ENCODE results near the gene TRERF1. TPM values are rescaled to one million over a fixed set of nuclear protein-coding genes. Genes with fewer than 3 reads are reported as not detected.
"Not testable (repeated sequence)": the region's sequence is repeated elsewhere in the genome, so short reads cannot be mapped to it uniquely, and the experiment has no call there.

The TRERF1 gene
- total RNA-seq, 8 experiments from 2014 or later, result 3.5 to 21.2 (median 5.2) TPM

DNA sequence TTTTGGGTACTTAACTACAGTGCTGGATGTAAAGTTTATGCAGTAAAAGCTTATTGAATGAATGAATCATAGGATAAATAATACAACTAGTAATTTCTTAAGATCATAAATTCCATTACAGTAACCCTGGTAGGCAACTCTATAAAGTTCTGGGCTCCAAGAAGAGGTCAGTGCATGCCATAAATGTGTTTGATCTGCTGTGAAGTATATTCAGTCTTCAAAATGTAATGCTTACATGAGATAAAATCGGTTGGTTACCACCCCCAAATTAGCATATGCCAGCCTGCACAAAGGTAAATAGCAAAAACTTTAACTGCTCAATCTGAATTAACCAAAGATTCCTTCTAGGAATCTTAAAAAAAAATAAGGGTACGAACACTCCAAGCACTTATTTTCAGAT is 244.2 kb downstream of the TRERF1 start:
- H3K4me1 ChIP-seq (replicated peaks in 1 of 2); in situ Hi-C loops (cut with MboI; ENCODE audit: low pct_unique_long_range_greater_than_20kb in 2 of 9, low sequenced_read_pairs in 9 of 9, unreplicated experiment in 9 of 9); H3K4me3 ChIP-seq; H3K27ac ChIP-seq: not testable (repeated sequence)
- 32 to 100% (median 85%) methylated on average over 1 to 2 of the region's 2 CpGs for WGBS, 10 experiments
- ATAC-seq (replicated peaks in 6 of 8), result peak in 1 of 8 experiments; percentile 36

DNA sequence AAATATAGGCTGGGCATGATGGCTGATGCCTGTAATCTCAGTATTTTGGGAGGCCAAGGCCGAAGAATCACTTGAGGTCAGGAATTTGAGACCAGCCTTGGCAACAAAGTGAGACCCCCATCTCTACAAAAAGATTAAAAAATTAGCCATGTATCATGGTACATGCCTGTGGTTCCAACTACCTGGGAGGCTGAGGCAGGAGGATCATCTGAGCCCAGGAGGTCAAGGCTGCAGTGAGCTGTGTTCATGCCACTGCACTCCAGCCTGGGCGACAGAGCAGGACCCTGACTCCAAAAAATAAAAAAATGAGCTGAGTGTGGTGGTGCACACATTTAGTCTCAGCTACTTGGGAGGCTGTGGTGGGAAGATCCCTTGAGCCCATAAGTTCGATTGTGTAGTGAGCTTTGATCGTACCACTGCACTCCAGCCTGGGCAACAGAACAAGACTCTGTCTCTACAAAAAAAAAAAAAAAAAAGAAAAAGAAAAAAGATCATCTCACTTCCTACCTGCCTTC is 246.9 kb downstream of the TRERF1 start:
- H3K4me3 ChIP-seq, result no peak overlapping the region
- H3K27ac ChIP-seq, result no peak overlapping the region
- in situ Hi-C loops (cut with MboI; ENCODE audit: low pct_unique_long_range_greater_than_20kb in 2 of 9, low sequenced_read_pairs in 9 of 9, unreplicated experiment in 9 of 9), result no loop called here
- 100% methylated on average over 1 to 3 of the region's 4 CpGs; no CpG with 5 or more reads in 4 of the 10 experiments for WGBS, 10 experiments
- no peaks in the 10 kb centered on the region for H3K4me1 ChIP-seq (replicated peaks in 1 of 2)
- ATAC-seq (replicated peaks in 6 of 8), result no peak

DNA sequence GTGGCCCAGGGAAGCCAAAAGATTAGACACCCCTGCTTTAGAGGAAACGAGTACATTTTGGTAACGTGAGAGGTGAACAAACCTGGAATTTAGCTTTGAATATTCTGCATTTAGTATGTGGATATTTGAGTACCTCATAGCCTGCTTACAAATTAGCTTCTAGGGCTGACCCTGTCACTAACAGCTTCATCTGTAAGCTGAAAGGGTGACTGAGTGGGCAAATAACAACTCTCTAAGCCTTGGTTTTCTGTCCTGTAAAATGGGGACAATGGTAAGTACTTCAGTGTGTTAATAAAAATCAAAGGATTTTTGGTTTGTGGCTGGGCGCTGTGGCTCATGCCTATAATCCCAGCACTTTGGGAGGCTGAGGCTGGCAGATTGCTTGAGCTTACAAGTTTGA is 248.5 kb downstream of the TRERF1 start:
- H3K27ac ChIP-seq, result no peak overlapping the region
- in situ Hi-C loops (cut with MboI; ENCODE audit: low pct_unique_long_range_greater_than_20kb in 2 of 9, low sequenced_read_pairs in 9 of 9, unreplicated experiment in 9 of 9), result no loop called here
- no peak overlapping the region for H3K4me3 ChIP-seq
- 68 to 100% (median 94%) methylated on average over 1 to 3 of the region's 3 CpGs; no CpG with 5 or more reads in 2 of the 10 experiments for WGBS, 10 experiments
- peak in 2 of 8 experiments; percentile 44 to 63 for ATAC-seq (replicated peaks in 6 of 8)
- no peaks in the 10 kb centered on the region for H3K4me1 ChIP-seq (replicated peaks in 1 of 2)

DNA sequence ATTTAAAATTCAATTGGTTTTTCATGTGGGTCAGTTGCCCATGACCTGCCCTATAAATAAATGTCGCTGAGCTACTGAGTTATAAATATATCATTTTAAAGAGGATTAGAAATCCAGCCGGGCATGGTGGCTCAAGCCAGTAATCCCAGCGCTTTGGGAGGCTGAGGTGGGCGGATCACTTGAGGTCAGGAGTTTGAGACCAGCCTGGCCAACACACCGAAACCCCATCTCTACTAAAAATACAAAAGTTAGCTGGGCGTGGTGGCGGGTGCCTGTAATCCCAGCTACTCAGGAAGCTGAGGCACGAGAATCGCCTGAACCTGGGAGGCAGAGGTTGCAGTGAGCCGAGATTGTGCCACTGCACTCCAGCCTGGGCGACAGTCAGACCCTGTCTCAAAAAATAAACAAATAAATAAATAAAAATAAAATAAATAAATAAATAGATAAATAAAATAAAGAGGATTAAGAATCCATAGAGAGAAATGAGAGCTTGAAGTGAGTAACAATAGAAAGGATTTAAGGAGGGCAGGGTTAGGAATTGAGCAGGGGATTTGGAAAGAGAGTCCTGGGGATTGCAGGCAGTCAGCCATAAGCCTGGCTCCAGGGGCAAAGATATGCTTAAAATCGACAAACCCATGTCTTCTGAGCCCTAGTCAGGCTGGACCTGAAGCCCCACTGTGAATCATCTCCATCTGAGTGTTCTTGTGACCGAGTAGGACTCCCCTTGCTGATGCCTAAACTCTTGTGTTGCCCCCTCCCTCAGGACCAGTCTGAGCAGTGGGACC is 249.4 kb downstream of the TRERF1 start:
- in situ Hi-C loops (cut with MboI; ENCODE audit: low pct_unique_long_range_greater_than_20kb in 2 of 9, low sequenced_read_pairs in 9 of 9, unreplicated experiment in 9 of 9); H3K4me3 ChIP-seq; ATAC-seq (replicated peaks in 6 of 8); H3K27ac ChIP-seq; H3K4me1 ChIP-seq (replicated peaks in 1 of 2): not testable (repeated sequence)
- WGBS, 10 experiments, result 80 to 97% (median 89%) methylated on average over 3 to 12 of the region's 13 CpGs

DNA sequence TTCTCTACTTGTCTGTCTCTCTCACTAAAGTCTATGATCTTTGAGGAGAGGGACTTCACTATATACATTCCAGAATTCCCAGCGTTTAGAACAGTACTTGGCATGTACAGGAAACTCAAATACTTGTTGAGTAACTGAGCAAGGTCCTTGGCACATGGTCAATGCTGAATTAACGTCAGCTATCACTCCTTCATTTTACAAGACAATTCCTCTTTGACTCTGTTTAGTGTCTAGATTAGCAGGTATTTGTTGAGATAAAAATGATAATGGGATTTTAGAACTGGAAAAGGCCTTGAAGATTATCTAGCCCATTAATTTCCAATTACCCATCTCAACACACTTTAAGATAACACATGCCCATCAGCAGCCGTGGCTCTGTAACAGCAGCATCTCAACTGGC is 250.3 kb downstream of the TRERF1 start:
- H3K4me3 ChIP-seq, result no peak overlapping the region
- in situ Hi-C loops (cut with MboI; ENCODE audit: low pct_unique_long_range_greater_than_20kb in 2 of 9, low sequenced_read_pairs in 9 of 9, unreplicated experiment in 9 of 9), result no loop called here
- no peaks in the 10 kb centered on the region for H3K4me1 ChIP-seq (replicated peaks in 1 of 2)
- no peak for ATAC-seq (replicated peaks in 6 of 8)
- 20 to 100% (median 60%) methylated on average over 1 to 3 of the region's 3 CpGs; no CpG with 5 or more reads in 1 of the 10 experiments for WGBS, 10 experiments
- H3K27ac ChIP-seq, result no peak overlapping the region

DNA sequence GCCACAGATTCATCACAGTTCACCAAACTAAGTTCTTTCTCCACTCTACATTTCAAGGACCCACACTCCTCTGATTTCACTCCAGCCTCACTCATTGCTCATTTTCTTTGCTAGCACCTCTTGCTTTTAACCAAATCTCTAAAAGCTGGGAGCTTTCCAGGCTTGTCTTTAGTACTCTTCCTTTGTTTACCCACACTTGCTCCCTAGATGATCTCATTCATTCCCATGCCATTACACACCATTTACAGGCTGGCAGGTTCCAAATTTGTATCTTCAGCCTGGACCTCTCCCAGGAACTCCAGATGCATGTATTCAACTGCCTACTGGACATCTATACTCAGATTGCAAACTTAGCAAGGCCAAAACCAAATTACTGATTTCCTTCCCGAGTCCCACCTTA is 251.7 kb downstream of the TRERF1 start:
- H3K27ac ChIP-seq, result no peak overlapping the region
- 0 to 100% (median 89%) methylated on average over 1 of the region's 1 CpG; no CpG with 5 or more reads in 3 of the 10 experiments for WGBS, 10 experiments
- in situ Hi-C loops (cut with MboI; ENCODE audit: low pct_unique_long_range_greater_than_20kb in 2 of 9, low sequenced_read_pairs in 9 of 9, unreplicated experiment in 9 of 9), result no loop called here
- no peaks in the 10 kb centered on the region for H3K4me1 ChIP-seq (replicated peaks in 1 of 2)
- H3K4me3 ChIP-seq, result no peak overlapping the region
- ATAC-seq (replicated peaks in 6 of 8), result peak in 1 of 8 experiments; percentile 33

DNA sequence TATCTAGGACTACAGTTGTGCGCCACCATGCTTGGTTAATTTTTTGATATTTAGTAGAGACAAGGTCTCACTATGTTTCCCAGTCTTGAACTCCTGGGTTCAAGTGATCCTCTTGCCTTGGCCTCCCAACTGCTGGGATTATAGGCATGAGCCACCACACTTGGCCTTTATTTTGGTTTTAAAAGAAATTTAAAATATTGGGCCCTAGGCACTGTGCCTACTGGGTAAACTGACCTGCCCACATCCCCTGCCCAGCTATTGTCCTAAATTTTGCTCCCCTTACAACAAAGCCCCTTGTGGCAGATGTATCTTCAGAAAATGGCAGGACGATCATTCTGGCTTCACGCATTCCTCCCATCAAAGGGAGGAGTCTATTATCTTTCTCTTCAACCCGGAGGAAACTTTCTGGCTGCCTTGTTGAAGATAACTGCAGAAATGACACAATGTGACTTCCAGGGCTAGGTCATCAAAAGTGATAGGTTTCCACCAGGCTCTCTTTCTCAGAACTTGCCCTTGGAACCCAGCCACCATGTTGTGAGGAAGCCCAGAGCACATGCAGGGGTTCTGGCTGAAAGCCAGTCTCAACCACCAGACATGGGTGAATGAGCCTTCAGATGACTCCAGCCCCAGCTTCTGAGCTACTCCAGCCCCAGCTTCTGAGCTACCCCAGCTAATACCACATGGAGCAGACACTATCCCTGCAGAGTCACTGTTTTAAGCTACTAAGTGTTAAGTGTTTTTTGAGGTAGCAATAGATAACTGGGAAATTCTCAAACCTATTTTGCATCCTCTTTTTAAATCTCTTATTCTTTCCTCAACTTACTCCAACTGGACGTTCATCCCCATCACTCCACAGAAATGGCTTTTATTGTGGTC is 252.4 kb downstream of the TRERF1 start:
- H3K4me3 ChIP-seq, result no peak overlapping the region
- H3K27ac ChIP-seq, result no peak overlapping the region
- in situ Hi-C loops (cut with MboI; ENCODE audit: low pct_unique_long_range_greater_than_20kb in 2 of 9, low sequenced_read_pairs in 9 of 9, unreplicated experiment in 9 of 9), result no loop called here
- WGBS, 10 experiments, result 44 to 100% (median 87%) methylated on average over 1 to 5 of the region's 5 CpGs
- ATAC-seq (replicated peaks in 6 of 8), result no peak
- H3K4me1 ChIP-seq (replicated peaks in 1 of 2), result no peaks in the 10 kb centered on the region

DNA sequence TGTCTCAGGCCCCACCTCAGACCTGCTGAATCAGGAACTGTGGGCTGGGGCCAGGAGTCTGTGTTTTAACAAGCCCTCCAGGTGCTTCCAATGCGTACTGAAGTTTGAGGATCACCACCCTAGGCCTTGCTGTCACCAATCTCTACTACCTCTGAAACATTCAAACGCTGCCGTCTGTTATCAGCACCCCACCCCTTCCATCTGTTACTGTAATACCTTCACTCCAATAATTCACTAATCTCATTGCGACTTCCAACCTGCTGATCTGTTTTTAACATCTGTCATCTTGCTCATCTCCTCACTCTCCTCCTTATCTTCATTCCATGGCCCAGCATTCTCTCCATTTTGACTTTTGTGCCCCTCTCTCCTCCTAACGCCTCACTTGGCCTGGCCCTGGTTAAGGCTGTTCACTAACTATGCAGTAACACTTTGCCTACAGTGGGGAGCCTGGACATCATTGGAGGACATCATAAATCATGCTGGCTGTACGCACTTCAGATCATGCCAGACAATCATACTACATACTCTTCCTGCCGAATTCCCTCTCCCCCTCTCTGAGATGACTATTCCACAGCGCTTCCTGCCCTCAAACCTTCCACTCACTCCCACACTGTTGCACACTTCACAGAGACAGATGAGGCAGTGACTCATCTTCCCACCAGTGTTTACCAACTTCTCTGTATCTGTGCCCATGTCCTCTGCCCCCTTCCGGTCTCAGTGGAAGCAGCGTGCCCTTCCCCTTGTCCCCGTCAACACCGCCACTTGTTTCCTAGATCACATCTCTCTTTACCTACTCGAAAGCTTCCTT is 254.0 kb downstream of the TRERF1 start:
- in situ Hi-C loops (cut with MboI; ENCODE audit: low pct_unique_long_range_greater_than_20kb in 2 of 9, low sequenced_read_pairs in 9 of 9, unreplicated experiment in 9 of 9), result no loop called here

DNA sequence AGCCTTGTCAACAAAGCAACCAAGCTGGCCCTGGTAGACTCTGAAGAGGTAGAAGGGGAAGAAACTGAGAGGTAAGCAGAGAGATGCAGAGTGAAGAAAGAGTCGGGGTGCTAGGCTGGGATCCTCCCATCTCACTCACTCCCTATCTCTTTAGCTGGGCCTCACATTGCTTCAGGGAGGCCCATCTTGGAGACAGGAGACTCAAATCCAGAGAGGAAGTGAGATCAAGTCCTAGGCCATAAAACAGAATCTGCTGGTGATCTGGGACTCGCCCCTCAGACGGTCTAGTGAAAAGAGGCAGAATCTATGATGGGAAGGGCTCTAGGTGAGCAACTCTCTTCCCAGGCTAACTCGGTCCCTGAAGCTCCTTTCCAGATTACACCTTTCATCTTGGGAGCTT is 256.3 kb downstream of the TRERF1 start:
- H3K27ac ChIP-seq, result no peak overlapping the region
- H3K4me1 ChIP-seq (replicated peaks in 1 of 2), result peaks cover 5 to 8% of the 10 kb centered on the region in 2 donors
- H3K4me3 ChIP-seq, result no peak overlapping the region
- ATAC-seq (replicated peaks in 6 of 8), result no peak
- in situ Hi-C loops (cut with MboI; ENCODE audit: low pct_unique_long_range_greater_than_20kb in 2 of 9, low sequenced_read_pairs in 9 of 9, unreplicated experiment in 9 of 9), result no loop called here
- 71 to 100% (median 90%) methylated on average over 1 to 4 of the region's 4 CpGs; no CpG with 5 or more reads in 5 of the 10 experiments for WGBS, 10 experiments

More for the DNA sequence above, 254.0 kb downstream of the TRERF1 start:
- Histone ChIP-seq H3K27ac (no peak overlapping the region), H3K4me1 (replicated peaks in 1 of 2) (peaks cover 5 to 8% of the 10 kb centered on the region in 2 donors), H3K4me3 (no peak overlapping the region)
- peak in 1 of 8 experiments; percentile 10 for ATAC-seq (replicated peaks in 6 of 8)
- WGBS, 10 experiments, result 65 to 100% (median 88%) methylated on average over 3 to 11 of the region's 13 CpGs

DNA sequence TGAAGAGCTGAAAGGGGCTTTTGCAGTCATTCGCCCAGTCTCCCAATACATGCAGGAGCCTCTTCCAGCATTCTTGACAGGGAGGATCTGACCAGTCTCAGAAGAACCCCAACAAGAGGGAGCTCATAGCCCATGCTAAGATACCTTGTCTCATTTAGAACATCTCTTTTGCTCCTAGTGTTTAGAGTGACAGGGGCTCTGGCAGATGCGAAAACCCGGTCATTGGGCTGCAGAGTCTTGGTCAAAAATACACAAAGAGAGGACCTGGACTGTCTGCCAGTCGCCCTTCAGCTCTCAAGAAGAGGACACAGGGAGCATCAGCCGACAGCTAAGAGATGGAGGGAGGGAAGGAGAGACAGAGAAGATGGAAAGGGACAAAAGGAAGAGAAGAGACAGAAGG is 257.7 kb downstream of the TRERF1 start:
- no peak for ATAC-seq (replicated peaks in 6 of 8)
- Histone ChIP-seq H3K4me3 (no peak overlapping the region), H3K4me1 (replicated peaks in 1 of 2) (peaks cover 5 to 8% of the 10 kb centered on the region in 2 donors), H3K27ac (no peak overlapping the region)
- in situ Hi-C loops (cut with MboI; ENCODE audit: low pct_unique_long_range_greater_than_20kb in 2 of 9, low sequenced_read_pairs in 9 of 9, unreplicated experiment in 9 of 9), result no loop called here
- 70 to 100% (median 89%) methylated on average over 1 to 5 of the region's 5 CpGs for WGBS, 10 experiments

DNA sequence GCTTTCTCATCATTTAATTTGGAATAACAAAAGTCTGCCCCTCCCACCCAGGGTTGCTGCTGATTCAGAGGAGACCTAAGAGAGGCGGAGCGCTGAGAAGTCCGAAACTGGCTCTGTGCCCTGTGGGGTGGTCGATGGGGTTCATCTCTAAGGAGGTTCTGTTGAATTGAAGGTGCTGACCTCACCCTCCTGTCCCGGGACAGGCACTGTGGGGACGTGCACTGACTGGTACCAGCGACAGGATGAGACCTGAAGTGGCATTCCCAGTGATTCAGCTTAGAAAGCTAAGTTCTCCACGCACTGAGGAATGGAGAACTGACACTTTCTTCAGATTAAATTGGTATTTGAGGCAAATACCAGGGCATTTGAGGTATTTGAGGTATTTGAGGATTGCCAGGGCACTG is 258.2 kb downstream of the TRERF1 start:
- WGBS, 10 experiments, result 0 to 50% (median 23%) methylated on average over 1 to 8 of the region's 8 CpGs; no CpG with 5 or more reads in 2 of the 10 experiments
- in situ Hi-C loops (cut with MboI; ENCODE audit: low pct_unique_long_range_greater_than_20kb in 2 of 9, low sequenced_read_pairs in 9 of 9, unreplicated experiment in 9 of 9), result no loop called here
- peaks cover 5 to 8% of the 10 kb centered on the region in 2 donors for H3K4me1 ChIP-seq (replicated peaks in 1 of 2)
- H3K27ac ChIP-seq, result no peak overlapping the region
- ATAC-seq (replicated peaks in 6 of 8), result peak in 5 of 8 experiments; percentile 16 to 59 (median 46)
- H3K4me3 ChIP-seq, result no peak overlapping the region

DNA sequence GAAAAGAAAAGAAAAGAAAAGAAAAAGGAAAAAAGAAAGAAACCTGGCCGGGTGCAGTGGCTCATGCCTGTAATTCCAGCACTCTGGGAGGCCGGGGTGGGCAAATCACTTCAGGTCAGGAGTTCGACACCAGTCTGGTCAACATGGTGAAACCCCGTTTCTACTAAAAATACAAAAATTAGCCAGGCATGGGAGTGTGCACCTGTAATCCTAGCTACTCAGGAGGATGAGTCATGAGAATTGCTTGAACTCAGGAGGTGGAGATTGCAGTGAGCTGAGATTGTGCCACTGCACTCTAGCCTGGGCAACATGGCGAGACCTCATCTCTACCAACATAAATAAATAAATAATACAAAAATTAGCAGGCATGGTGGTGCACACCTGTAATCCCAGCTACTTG is 259.3 kb downstream of the TRERF1 start:
- in situ Hi-C loops (cut with MboI; ENCODE audit: low pct_unique_long_range_greater_than_20kb in 2 of 9, low sequenced_read_pairs in 9 of 9, unreplicated experiment in 9 of 9); H3K4me3 ChIP-seq; H3K4me1 ChIP-seq (replicated peaks in 1 of 2); ATAC-seq (replicated peaks in 6 of 8); H3K27ac ChIP-seq: not testable (repeated sequence)
- 87 to 100% (median 93%) methylated on average over 1 to 5 of the region's 5 CpGs; no CpG with 5 or more reads in 4 of the 10 experiments for WGBS, 10 experiments
